NCI-H187 (cell line): ENCODE data around the gene SLC46A2.

ENCODE experiments used
- DNase-seq, 2 experiments: peaks; one replicate each; lab custom pipeline; 2025; lab: John Stamatoyannopoulos, UW

SLC46A2 gene

DNA sequence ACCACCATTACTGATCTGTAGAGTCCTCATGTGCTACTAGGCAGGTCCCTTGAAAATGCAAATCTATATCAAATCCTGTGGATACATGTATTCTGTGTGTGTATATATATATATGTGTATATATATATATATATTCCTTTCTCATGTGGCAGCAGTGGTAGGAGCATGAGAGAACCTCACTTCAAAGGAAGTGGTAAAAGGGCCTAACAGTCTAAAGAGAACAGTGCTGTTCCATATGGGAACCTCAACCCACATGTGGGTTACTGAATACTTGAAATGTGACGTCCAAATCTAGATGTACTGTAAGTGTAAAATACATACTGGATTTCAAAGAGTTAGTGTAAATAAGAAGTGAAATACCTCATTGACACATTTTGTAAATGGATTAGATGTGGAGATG lies 5.4 kb downstream of the SLC46A2 start:
- no peak for DNase-seq

DNA sequence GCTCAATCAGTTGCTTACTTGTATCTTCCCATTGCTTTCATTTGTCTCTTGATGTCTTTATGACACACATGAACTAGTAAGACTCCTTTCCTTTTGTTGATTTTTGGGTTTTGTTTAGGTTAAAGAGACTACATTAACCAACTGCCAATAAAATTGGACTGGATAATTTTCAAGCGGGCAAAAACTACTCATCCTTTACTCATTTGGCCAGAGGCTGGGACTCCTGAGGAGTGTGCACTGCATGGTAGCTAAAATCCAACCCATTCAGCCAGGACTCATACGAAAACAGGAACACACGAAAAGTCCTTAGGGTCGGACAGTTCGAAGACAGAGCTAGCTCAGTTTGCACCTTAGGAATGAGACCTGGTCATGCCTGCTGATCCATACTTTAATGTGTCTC lies 6.0 kb downstream of the SLC46A2 start:
- no peak for DNase-seq

DNA sequence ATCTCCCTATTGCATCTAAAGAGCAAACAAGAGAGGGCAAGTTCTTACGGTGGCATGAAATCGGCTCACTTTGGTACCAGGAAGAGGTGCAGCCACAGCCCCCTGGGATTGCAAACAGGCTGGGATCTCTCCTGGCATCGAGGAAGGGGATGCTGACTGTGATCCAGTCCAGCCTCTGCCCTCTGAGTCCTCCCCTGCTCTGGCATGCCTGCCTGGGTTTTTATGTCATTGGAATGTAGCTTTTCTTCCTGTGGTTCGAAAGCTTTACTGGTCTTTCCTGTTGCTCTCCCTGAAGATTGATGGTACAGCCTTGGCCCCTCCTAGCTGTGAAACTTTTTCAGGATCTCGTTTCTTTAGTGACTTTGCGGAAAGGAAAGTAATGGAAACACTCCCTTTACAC lies 6.6 kb downstream of the SLC46A2 start:
- DNase-seq, result no peak

DNA sequence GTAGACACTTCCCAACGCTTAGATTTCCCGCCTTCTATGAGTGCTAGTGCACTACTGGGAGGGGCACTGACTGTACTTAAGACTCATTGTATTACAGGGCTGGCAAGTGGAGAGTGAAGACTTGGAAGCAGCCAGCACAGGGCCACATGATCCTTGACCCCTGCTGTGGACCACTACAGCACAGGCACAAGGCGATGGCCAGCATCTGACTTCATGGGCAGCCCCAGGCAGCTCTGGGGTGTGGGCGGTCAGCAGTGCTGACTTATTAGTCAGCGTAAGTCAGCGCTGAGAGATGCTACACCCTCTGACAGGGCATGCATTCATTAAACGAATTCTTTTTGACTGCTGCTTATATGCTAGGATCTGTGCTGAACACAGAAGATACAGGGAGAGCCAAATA lies 9.3 kb downstream of the SLC46A2 start:
- no peak for DNase-seq

DNA sequence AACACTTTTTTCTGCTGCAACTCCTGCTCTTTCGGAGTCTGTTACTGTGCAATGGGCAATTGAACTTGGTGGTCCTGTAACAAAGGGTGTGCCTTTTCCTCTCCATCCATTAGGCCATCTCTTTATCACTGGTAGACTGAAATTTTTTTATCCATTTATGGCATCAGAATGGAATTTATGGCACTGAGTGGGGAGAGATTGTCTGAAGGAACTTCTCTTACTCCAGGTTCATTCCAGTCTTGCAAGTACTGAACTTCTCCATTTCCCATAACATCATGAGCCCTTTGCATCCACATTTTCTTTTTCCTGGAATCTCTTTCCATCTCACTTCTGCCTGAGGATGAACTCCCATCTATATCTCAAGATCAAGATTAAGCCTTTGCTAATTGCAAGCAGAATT lies 10.0 kb downstream of the SLC46A2 start:
- DNase-seq, result no peak

DNA sequence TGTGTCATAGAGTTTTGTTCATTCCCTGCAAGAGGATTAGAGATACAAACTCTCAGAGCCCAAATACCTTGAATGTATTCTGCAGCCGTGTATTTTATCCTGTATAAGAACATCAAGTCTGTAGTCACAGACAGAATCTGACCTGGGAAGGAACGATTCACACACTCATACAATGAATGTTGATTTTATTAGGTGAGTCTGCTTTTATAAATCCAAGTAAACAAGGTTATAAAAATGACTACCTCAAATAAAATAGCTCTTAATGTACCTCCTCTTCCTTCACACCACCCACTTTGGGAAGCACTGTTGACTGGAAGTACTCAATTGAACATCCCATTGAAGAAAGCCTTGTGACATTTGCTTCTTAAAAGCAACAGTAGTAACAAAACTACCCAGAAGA lies 11.9 kb downstream of the SLC46A2 start:
- no peak for DNase-seq

DNA sequence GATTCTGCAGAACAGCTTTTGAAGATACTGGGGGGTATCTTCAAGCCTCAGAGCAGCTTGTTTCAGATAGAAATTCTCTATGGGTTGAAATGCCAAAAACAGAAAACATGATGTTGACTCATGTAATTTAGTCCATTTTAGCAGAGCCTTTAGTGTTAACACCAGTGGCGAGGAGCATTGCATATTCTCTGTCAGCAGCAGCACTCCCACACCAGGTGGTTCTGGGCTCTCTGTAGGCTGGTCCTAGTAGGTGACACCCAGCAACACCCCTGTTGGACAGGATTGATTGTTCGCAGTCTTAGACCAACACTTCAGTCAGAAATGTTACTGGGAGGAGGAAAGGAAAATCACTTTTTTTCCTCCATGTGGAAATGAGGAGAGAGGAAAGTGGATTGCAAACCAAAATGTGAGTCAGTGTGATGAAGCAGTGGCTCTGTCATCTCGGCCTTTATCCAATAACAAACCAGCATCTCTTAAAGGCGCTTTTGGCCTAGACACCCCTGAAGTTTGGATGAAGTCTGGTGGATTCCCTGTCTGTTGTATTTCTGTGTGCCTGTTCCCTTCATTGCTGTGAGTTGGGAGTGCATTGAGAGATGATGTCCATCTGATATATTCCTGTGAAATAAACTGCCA lies 16.8 kb downstream of the SLC46A2 start:
- DNase-seq, result no peak

DNA sequence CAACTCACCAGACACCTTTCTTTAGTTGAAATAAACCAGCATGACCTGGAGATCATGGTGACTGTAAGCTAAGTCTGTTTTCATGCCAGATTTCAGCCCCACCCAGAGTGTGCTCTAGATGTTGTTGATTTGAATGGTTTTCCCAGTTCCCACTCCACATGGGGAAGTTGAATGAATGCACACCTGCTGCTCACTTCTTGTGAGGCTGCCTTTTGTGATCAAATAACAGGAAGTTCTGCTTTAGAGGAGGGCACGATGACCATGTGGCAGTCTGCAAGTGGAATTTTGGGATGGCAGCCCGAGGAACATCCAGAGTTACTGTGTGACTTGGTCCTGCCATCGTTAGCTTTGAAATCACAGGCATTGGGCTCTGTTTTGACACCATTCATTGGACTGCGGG lies 18.7 kb downstream of the SLC46A2 start:
- DNase-seq, result no peak

DNA sequence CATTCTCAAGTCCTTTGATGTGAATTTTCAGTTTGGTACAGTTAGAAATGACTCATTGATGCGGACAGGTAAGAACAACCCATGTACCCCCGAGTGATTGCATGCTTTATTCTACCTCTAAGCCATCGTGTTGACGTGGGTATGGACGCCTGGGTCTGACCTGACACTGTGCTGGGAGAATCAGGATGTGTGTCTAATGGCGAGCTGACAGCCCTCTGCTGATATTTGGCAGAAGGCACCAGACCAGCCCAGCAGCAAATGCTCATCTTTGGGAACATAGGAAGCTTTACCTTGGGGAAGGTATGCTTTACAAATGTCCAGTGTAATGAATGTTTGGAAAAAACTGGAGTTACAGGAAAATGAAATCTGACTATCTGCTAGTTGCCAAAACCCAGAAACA lies 20.1 kb downstream of the SLC46A2 start:
- DNase-seq, result no peak

DNA sequence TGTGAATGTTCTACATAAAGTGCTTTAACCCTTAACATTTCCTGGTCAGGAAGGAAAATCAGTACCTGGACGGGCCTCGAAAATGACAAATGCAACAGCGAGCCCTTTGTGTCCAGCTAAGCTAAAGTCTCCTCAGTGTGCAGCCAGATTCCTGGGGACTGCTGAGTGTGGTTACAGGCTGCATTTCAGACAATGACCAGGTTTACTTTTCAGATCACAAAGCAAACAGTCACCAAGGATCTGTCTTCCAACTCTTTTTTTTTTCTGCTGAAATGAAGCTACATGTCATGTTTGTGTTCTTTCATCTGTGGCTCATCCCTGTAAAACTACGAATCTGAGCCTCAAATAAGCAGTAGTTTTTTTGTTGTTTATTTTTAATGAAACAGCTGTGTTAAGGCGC lies 20.8 kb downstream of the SLC46A2 start:
- DNase-seq, result no peak

DNA sequence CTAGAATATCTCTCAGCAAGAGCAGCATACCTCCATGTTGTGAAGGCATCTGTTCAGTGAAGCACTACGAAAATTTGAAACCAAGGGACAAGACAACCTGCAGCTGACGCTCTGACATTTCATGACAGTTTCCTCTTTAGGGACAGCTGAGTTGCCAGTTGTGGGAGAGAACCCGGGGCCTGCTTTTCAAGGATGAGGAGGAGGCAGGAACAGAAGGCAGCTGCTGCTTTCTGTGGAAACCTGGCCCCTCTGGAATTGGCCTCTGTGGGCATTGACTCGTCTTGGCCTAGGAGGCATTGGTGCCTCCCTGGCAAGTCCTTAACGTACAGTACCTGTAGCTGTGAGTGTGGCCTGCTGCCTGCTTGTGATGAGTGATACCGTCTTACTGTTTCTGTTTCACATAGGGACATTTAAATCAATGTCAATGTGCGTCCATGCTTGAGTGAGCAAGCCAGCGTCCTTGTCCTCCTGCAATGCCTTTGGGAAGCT lies 21.6 kb downstream of the SLC46A2 start:
- DNase-seq, result no peak

DNA sequence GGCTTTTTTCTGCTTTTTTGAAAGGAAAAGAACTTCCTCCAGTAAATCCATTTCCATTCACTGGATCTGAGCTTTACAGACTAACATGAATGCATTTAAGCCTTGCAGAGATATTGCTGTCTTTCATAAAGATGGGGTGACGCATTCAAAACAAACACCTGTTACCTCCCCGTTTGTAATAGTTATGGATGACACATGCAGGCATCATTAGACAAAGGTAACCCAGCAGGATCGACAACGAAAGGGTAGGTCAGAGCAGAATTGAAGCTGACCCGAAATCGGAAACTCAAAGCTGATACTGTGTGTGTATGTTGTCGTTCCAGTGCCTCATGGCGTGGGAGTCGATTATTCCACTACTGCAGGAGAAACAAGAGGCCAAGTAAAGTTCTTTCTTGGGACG lies 22.2 kb downstream of the SLC46A2 start:
- no peak for DNase-seq

DNA sequence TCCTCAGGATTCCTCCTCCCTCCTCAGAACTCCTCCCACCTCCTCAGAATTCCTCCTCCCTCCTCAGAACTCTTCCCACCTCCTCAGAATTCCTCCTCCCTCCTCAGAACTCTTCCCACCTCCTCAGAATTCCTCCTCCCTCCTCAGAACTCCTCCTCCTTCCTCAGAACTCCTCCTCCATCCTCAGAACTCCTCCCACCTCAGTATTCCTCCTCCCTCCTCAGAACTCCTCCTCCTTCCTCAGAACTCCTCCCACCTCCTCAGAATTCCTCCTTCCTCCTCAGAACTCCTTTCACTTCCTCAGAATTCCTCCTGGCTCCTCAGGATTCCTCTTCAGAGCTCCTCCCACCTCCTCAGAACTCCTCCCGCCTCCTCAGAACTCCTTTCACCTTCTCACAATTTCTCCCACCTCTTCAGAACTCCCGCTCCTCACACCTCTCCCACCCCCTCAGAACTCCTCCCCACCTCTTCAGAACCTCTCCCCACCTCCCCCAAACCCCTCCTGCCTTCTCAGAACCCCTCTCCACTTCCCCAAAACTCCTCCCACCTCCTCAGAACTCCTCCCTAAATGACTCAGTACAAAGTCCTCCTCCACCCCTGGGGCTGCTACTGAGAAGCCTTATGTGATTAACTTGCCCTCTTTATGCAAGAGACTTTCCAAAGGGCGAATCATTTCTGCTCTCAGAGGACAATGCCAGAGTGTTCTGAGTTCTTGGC lies 23.2 kb downstream of the SLC46A2 start:
- DNase-seq, result no peak

DNA sequence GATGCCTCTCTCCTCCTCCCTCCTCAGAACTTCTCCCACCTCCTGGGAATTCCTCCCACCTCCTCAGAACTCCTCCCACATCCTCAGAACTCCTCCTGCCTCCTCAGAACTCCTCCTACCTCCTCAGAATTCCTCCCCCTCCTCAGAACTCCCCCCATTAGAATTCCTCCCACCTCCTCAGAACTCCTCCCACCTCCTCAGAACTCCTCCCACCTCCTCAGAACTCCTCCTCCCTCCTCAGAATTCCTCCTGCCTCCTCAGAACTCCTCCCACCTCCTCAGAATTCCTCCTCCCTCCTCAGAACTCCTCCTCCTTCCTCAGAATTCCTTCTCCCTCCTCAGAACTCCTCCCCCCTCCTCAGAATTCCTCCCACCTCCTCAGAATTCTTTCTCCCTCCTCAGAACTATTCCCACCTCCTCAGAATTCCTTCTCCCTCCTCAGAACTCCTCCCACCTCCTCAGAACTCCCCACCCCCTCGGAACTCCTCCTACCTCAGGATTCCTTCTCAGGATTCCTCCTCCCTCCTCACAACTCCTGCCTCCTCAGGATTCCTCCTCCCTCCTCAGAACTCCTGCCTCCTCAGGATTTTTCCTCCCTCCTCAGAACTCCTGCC lies 23.9 kb downstream of the SLC46A2 start:
- no peak for DNase-seq

DNA sequence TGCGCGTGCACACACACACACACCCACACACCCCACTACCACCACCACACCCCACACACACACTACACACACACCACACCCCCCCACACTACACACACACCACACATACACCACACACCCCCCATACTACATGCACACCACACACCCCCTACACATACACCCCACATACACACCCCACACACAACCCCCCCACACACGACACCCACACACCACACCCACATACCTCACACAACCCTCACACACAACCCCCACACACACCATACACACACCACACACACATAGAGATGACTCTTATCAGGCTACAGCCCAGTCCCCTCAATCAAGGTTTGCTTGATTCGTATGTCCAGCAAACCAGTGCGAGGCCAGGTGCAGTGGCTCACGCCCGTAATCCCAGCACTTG lies 25.7 kb downstream of the SLC46A2 start:
- DNase-seq, result no peak

DNA sequence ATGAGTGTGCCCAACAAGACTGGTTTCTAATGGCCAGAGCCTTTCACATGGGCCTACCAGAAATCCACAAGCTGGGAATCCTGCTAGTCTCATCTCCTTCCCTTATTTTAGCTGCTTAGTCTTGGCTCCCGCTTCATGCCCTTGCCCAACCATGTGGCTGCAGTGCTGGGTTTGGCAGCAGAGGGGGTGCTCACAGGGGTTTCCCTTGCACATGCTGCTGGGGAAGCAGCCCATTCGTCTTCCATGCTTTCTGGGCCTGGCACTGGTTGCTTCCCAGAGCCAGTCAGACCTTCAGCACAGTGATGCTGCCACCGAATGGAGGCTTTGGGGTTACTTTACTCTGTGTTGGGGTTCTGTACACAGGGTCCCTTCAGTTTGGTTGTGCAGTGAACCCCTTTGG lies 26.3 kb downstream of the SLC46A2 start:
- DNase-seq, result no peak

DNA sequence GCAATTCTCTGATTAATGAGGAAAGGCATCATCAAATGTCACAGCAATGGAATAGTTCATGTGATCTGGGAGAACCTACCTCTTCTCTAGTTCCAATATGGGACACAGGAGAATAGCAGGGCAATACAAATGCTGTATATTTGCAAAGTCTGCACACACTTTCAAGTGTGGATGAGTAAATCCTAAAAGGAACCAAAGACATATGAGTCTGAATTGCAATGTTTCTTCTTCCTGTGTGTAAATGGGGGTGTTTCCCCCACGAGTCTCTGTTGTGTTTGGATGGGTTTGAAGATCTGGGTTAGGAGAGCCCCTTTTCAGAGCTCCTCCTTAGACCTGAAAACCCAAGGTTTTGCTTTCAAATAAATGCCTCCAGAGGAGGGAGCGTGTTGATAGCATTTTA lies 26.9 kb downstream of the SLC46A2 start:
- no peak for DNase-seq

DNA sequence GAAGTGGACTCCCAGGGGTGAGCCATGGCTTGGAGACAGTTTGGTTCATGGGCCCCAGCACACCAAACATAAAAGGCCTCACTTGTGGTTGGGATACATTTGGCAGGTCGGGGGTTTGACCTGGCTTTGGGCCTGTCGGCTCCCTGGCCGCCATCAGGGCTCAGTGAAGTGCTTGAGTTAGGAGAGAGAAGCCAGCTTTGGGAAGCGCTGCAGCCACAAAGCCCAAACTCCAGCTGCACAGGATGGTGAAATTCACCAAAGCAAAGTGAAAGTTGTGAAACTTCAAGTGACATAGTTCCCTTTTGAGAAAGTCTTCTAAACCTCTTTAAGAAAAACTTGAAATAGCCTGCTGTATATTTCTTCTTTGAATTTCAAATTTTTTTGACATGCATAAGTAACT lies 27.5 kb downstream of the SLC46A2 start:
- DNase-seq, result no peak

DNA sequence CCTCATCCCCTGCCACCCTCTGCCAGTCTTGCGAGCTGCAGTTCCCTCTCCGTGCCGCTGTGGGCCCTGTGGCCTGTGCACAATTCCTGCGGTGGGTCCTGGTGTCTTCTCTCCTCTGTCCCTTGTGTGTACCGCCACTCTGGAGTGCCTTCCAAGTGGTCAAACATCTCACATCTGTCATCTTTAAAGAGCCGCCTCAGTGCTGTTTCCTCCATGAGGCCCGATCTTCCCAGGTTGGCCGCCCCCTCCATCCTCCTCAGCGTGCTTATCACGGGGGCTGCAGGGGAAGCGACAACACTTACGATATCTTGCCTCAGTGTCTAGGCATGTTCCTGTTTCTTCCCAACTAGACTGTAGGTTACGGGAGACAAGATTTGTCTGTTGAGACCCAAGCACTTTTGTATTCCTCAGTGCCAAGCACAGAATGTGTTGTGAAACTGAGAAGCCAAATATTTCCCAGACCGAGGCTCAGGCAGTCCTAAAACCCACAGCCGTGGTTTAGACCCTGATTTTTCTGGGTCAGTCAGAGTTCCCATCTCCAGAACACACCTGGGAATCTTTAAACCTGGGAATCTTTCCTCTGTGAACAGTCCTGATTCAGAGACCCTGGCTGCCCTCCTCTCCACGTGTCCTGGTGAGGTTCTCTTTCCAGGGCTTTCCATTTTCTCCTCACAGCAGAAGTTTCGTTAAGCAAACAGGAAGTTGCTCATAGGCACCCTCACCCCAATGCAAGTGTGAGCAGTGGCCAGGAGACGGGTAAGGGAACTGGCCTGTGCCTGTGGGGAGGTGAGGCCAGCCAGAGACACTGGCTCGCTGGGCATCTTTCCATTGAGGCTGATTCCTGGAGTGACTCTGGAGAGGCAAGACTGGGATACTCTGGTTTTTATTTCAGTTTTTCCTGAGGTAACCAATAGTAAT lies 28.8 kb downstream of the SLC46A2 start:
- DNase-seq, result no peak

DNA sequence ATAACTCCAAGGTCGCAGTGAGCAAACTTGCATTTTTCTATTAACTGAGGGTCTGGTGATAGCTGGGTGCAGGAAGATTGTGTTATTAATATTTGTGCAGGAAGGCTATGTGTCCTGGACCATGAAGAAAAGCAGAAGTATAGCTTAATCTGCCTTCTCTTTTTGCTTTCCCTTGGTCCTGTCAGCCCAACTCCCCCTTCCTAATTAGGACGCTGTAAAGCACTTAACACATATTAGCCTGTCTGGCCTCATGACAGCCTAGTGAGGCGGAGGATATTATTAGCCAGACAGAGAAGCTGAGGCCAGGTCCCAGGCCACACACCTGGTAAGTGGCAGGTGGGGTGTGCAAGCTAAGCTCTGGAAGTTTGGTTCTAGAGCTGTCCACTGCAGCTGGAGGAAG lies 29.5 kb downstream of the SLC46A2 start:
- DNase-seq, result no peak

DNA sequence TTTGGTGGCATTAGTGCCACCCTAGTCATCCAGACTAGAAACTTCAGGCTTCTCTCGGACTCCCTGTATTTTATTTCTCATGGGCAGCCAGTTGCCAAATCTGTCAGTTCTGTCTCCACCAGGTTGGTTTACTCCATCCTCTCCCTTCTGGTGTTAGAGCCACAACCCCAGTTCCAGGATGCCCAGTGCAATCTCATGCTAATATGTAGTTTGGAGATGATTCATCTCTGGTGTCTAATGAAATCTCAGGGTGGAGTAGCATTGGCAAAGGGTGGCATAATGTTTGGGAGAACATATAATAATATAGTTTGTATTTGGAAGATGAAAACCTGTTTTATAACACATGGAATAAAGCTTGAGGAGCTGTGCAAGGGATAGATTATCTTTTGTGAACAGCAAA lies 30.2 kb downstream of the SLC46A2 start:
- DNase-seq, result no peak

DNA sequence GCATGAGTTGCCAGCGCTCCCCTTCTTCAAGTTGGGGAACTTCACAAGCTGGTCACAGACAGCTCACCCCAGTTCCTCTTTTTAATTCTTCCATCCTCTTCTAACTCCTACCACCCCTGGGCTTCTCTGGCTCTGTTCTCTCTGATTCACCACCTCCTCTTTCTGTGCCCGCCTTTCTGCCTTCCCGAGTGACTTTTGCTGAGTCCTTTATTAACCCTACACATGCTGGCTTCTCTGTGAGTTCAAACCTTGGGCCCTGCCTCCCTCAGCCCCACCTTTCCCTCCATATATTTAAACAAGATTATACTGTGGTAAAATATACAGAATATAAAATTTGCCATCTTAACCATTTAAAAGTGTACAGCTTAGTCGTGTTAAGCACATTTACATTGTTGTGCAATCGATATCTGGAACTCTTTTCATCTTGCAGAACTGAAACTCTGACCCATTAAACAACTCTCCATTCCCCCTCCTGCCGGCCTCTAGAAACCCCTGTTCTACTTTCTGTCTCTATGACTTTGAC lies 32.0 kb downstream of the SLC46A2 start:
- no peak for DNase-seq
